GM13976 (cell line): ENCODE data around the gene SLC8A3.
A peak's percentile ranks its signal among the peaks of the same experiment; 100 is the strongest.

Experiments used
- DNase-seq: peaks from one replicate; pipeline ENCODE4 v3.0.0; 2012; ENCODE audit warnings: low spot score
- in situ Hi-C: fragments of 300-500 bp; cut with MboI; formaldehyde crosslinking; loops from one replicate; pipeline ENCODE4 v1.12.0; 2022; ENCODE audit warnings: low sequenced_read_pairs, mixed read lengths, inconsistent platforms; ENCODE audit not compliant: unreplicated experiment
- TF ChIP-seq, protein P1 (sequence below): IDR thresholded peaks from 2 replicates; pipeline ENCODE4 v1.5.1; 2012; ENCODE audit warnings: borderline replicate concordance, mild to moderate bottlenecking; ENCODE audit not compliant: insufficient read depth; ENCODE audit errors: extremely low read depth, missing control alignments, control extremely low read depth

Gene SLC8A3

DNA sequence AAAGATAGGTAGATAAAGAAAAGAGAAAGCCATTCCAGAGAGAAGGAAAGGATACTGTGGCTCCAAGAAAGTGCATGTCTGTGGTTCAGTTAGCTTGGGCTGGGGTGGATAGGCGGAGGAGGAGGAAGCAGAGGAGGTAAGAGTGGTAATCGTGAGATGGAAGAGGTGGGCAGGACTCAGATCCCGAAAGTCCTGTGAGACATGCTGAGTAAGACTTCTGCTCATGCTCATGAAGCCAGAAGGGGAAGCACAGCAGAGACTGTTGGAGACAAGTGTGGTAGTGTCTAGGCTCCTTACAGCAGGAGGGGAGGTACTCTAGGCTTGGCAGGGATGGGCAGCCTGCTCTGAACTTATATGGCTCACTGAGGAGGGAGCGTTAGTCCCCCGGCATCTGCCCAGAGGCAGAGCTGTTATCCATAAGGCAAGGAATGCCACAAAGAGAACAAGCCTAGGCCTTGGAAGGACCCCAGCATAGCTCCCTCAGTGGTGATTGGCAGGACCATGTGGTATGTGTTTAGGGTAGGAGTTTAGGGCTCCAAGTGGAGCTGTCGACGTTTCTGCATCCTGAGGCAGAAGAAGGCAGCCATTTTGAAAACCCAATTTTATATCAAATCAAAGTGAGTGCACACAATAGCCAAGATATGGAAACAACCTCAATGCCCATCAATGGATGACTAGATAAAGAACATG, 174.2 kb downstream of the SLC8A3 start:
- in situ Hi-C loops: loop anchor here (25.0 kb wide), 1 partner anchor 427 kb away; no protein-coding TSS in a partner anchor
- no peak for DNase-seq
- TF ChIP-seq, protein P1, sequence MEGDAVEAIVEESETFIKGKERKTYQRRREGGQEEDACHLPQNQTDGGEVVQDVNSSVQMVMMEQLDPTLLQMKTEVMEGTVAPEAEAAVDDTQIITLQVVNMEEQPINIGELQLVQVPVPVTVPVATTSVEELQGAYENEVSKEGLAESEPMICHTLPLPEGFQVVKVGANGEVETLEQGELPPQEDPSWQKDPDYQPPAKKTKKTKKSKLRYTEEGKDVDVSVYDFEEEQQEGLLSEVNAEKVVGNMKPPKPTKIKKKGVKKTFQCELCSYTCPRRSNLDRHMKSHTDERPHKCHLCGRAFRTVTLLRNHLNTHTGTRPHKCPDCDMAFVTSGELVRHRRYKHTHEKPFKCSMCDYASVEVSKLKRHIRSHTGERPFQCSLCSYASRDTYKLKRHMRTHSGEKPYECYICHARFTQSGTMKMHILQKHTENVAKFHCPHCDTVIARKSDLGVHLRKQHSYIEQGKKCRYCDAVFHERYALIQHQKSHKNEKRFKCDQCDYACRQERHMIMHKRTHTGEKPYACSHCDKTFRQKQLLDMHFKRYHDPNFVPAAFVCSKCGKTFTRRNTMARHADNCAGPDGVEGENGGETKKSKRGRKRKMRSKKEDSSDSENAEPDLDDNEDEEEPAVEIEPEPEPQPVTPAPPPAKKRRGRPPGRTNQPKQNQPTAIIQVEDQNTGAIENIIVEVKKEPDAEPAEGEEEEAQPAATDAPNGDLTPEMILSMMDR: no peak

- TF ChIP-seq, protein P1: peak; percentile 61
- peak; percentile 66 for DNase-seq
- in situ Hi-C loops: loop anchor here (25.0 kb wide), 1 partner anchor 426 kb away; no protein-coding TSS in a partner anchor
These were observed 175.4 kb downstream of the SLC8A3 start for GRCh38 chr14:70013271-70013873.

- in situ Hi-C loops: loop anchor here (25.0 kb wide), 1 partner anchor 424 kb away; no protein-coding TSS in a partner anchor
- DNase-seq: no peak
- TF ChIP-seq, protein P1: no peak
These were observed 177.0 kb downstream of the SLC8A3 start for GRCh38 chr14:70011708-70012107.

DNA sequence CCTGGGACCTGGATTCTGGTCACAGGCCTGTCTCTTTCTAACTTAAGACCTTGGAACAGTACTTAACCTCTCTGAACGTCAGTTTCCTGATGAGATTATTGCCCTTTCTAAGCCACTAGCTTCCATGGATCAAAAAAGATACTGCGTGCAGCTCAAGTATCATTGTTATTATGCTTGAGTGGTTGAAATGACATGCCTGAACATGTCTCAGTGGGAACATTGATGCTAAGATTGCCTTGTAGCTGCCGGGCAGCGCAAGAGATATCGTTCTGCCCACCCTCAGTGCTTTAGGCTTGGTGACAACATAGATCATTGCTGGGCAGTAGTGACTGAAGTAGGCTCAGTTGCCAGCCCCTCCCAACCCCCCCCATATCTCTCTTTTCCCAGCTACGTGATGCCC, 177.7 kb downstream of the SLC8A3 start:
- TF ChIP-seq, protein P1: no peak
- in situ Hi-C loops: loop anchor here (25.0 kb wide), 1 partner anchor 424 kb away; no protein-coding TSS in a partner anchor
- no peak for DNase-seq

DNA sequence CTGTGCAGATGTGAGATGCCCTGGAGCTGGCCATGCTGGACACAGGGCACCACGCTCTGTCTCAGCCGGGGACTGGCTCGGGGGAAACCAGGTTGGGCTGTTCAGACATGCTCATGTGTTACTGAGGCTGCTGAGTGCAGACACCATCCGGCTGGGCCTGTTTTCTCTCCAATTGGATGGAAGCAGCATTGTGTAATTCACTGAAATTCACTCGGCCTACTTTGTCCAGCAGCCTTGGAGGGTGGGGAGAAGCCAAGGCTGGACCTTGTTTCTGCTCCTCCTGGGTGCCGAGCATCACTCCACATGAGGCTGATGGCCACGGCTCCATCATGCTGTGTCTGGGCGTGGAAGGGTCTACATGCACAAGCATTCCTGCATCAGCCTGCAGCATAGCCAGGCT, 178.8 kb downstream of the SLC8A3 start:
- TF ChIP-seq, protein P1: no peak
- in situ Hi-C loops: loop anchor here (25.0 kb wide), 1 partner anchor 423 kb away; no protein-coding TSS in a partner anchor
- no peak for DNase-seq

DNA sequence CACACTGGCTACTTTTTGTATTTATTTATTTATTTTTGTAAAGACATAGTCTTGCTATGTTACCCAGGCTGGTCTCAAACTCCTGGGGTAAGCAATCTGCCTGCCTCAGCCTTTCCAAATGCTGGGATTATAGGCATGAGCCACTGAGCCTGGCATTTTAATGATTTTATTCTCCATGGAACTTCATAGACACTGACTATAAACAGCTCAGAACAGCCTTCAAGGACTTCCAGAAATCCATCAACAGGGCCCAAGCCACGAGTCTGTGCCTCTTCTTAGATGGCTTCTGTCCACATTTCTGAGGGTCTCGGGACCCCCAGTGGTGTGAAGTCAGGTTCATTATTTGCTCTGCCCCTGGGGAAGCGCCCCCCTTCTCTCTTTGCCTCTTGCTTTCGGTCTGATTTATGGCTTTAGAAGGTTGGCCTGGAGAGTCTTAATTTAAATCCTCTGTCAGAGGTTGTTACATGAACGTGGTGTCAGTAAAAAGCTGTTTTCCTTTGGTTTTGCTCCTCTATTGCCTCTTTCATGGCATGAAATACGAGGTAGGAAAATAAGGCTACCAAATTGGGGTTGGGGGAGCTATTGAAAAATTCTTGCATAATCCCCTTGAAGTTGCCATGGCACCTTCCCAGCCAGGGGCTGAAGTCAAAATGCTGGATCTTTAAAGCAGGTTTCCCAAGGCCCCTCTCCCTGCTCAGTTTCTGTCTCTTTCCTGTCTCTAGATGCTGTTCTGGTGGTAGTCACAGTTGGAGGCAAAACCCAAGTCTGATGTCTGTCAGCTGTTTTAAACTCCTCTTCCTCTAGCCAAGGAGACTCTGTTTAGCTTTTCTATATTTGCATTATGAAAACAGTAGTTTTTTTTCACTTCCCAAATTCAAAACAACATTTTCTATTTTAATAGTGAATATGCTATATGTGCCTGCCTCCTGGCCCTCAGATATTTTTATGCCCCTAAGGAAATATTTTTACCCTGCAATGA, 180.2 kb downstream of the SLC8A3 start:
- no peak for DNase-seq
- in situ Hi-C loops: loop anchor here (25.0 kb wide), 1 partner anchor 421 kb away; no protein-coding TSS in a partner anchor
- TF ChIP-seq, protein P1: no peak
